ENCODE results near the gene RANGRF. TPM values are rescaled to one million over a fixed set of nuclear protein-coding genes. Genes with fewer than 3 reads are reported as not detected.

RANGRF gene
- total and polyA plus RNA-seq, 9 of the 15 experiments (the other 6 are each of a cell fraction or from before 2014, with no cell fraction given): 7.6 to 60.0 (median 16.0) TPM

DNA sequence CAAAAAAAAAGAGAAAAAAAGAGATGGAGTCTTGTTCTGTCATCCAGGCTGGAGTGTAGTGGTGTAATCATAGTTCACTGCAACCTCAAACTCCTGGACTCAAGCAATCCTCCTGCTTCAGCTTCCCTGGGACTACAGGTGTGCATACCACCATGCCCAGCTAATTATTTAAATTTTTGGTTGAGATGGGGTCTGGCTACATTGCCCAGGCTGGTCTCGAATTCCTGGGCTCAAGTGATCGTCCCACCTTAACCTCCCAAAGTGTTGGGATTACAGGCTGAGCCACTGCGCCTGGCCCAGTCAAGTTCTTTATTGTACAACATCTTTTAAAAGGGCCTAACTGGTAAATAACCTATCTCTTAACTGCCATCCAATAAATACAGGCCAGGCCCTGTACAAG lies 6.1 kb upstream of the RANGRF start:
- in situ Hi-C loops (cut with MboI) (no loop called here), intact Hi-C loops (cut with micrococcal nuclease) (no loop called here)
- FAIRE-seq (no peak), DNase-seq (ENCODE audit: extremely low read depth in 1 of 4, low spot score in 3 of 4) (no peak), ATAC-seq (no peak)
- no peaks in the 10 kb centered on the region for H4K20me1 ChIP-seq (replicated peaks; ENCODE audit: control insufficient read depth, insufficient read depth, low read length)
- no peak overlapping the region for H3K27ac ChIP-seq (ENCODE audit: extremely low read depth, low read depth, low read length)
- no TSS peak for BruUV-seq (replicated peaks)
- peak; percentile 41; the same call in 1 of the 2 replicates for TF ChIP-seq ZNF121 (CRISPR knock-in tag; conservative IDR thresholded peaks at IDR 0.05)
- TF ChIP-seq CBX5 (IDR thresholded peaks at IDR 0.05; ENCODE audit: borderline replicate concordance, low read depth): no peak
- 37% methylated on average over 3 of the region's 3 CpGs for WGBS (ENCODE audit: insufficient coverage, low coverage, missing lambda C conversion rate)
- no peak overlapping the region for H3K4me2 ChIP-seq (ENCODE audit: insufficient read depth, low read length)
- no peaks in the 10 kb centered on the region for H3K79me2 ChIP-seq (ENCODE audit: control insufficient read depth, insufficient read depth, low read length)
- H3K4me1 ChIP-seq (replicated peaks in 1 of 2; ENCODE audit: control insufficient read depth in 2 of 2, insufficient read depth in 2 of 2, low read length in 2 of 2): peaks cover 0 to 9% of the 10 kb centered on the region in 2 experiments; a peak in 2 of 5 replicates
- H3K9ac ChIP-seq (ENCODE audit: insufficient read depth in 1 of 2, low read depth in 2 of 2, low read length in 2 of 2): no peak overlapping the region
- no peak overlapping the region for H3K4me3 ChIP-seq
- POLR2A ChIA-PET: interaction anchor here (0.7 to 0.9 kb wide), 2 partner anchors 14 to 35 kb away, joined by 3 read pairs; partner anchors contain the start of gene CTC1
- H3K9me1 ChIP-seq (ENCODE audit: control insufficient read depth, insufficient read depth, low read length): no peaks in the 10 kb centered on the region
- H3K9me3 ChIP-seq (replicated peaks; ENCODE audit: control insufficient read depth, insufficient read depth, low read depth, low read length): no peaks in the 10 kb centered on the region
- H3K36me3 ChIP-seq (ENCODE audit: control insufficient read depth, insufficient read depth, low read length): no peaks in the 10 kb centered on the region
- CTCF ChIA-PET (ENCODE audit: low intra/inter-chr PET ratio): no interaction called here
- no peaks in the 10 kb centered on the region for H3K27me3 ChIP-seq (ENCODE audit: control insufficient read depth in 2 of 2, insufficient read depth in 2 of 2, low read length in 2 of 2)
- H2AFZ ChIP-seq (ENCODE audit: low read depth, low read length): no peak overlapping the region

DNA sequence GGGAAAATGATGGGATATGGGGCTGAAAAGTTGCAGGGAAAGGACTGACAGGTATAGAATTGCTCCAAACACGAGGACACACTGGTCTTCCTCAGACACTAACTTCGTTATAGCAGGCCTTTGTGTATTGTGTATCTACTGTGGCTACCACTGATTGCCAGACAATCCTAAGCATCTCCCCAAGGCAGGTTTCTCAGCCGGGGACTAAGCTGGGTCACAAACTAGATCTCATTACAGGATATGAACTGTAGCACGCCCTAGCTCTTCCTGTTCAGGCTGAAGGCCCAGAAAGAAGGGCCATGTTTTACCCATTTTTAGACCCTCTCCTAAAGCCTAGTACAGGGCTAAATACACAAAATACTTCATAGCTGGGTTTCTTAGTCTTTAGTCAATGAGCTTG lies 5.1 kb upstream of the RANGRF start:
- H3K4me3 ChIP-seq: no peak overlapping the region
- 33% methylated on average over 3 of the region's 4 CpGs for WGBS (ENCODE audit: insufficient coverage, low coverage, missing lambda C conversion rate)
- no peaks in the 10 kb centered on the region for H3K36me3 ChIP-seq (ENCODE audit: control insufficient read depth, insufficient read depth, low read length)
- peaks cover 0 to 14% of the 10 kb centered on the region in 2 experiments; a peak in 2 of 5 replicates for H3K4me1 ChIP-seq (replicated peaks in 1 of 2; ENCODE audit: control insufficient read depth in 2 of 2, insufficient read depth in 2 of 2, low read length in 2 of 2)
- ChIA-PET POLR2A (interaction anchor here (1.1 to 1.2 kb wide), 2 partner anchors 12 to 13 kb away, joined by 3 read pairs; partner anchors contain the start of gene SLC25A35), CTCF (ENCODE audit: low intra/inter-chr PET ratio) (no interaction called here)
- no peaks in the 10 kb centered on the region for H3K79me2 ChIP-seq (ENCODE audit: control insufficient read depth, insufficient read depth, low read length)
- BruUV-seq (replicated peaks): no TSS peak
- intact Hi-C loops (cut with micrococcal nuclease): no loop called here
- no peak overlapping the region for H2AFZ ChIP-seq (ENCODE audit: low read depth, low read length)
- H3K9ac ChIP-seq (ENCODE audit: insufficient read depth in 1 of 2, low read depth in 2 of 2, low read length in 2 of 2): no peak overlapping the region
- no peaks in the 10 kb centered on the region for H3K9me3 ChIP-seq (replicated peaks; ENCODE audit: control insufficient read depth, insufficient read depth, low read depth, low read length)
- FAIRE-seq: no peak
- H3K27me3 ChIP-seq (ENCODE audit: control insufficient read depth in 2 of 2, insufficient read depth in 2 of 2, low read length in 2 of 2): no peaks in the 10 kb centered on the region
- no peak; the same call in 2 of the 3 replicates for ATAC-seq
- DNase-seq (ENCODE audit: extremely low read depth in 1 of 4, low spot score in 3 of 4): no peak
- TF ChIP-seq SUPT5H (IDR thresholded peaks at IDR 0.05): no peak
- TF ChIP-seq ZNF696 (CRISPR knock-in tag; conservative IDR thresholded peaks at IDR 0.05): no peak
- H3K27ac ChIP-seq (ENCODE audit: extremely low read depth, low read depth, low read length): no peak overlapping the region
- no peak overlapping the region for H3K4me2 ChIP-seq (ENCODE audit: insufficient read depth, low read length)
- no peaks in the 10 kb centered on the region for H3K9me1 ChIP-seq (ENCODE audit: control insufficient read depth, insufficient read depth, low read length)
- no peaks in the 10 kb centered on the region for H4K20me1 ChIP-seq (replicated peaks; ENCODE audit: control insufficient read depth, insufficient read depth, low read length)
- in situ Hi-C loops (cut with MboI): no loop called here

Measured in K562 (cell line).